OCI-LY7 (cell line): ENCODE results near the gene SNRPD2.

ENCODE experiments used
- CTCF ChIP-seq: fragments of 200-600 bp; sonication (generic); conservative IDR thresholded peaks from 2 replicates; pipeline ENCODE4 v1.5.1; 2014; ENCODE audit warnings: mild to moderate bottlenecking, antibody characterized with exemption, low read length, moderate library complexity, mixed read lengths
- EZH2phosphoT487 ChIP-seq: fragments of 200-600 bp; sonication (generic); IDR thresholded peaks from 2 replicates; pipeline ENCODE4 v1.6.1; 2018; ENCODE audit warnings: low read depth, borderline replicate concordance, mild to moderate bottlenecking, mixed run types, antibody characterized with exemption, low read length, moderate library complexity, mixed read lengths

- no peak for TF ChIP-seq CTCF
- TF ChIP-seq EZH2phosphoT487 = no peak
These were observed 23.4 kb upstream of the SNRPD2 start for GRCh38 chr19:45715139-45715538.
